Karpas-422 (cell line): ENCODE measurements around the gene FGF12. TPM values are rescaled to one million over a fixed set of nuclear protein-coding genes. Genes with fewer than 3 reads are reported as not detected.

Experiments used
- DNase-seq: peaks from one replicate; pipeline ENCODE4 v3.0.0-alpha.2; 2015
- H2AFZ ChIP-seq: fragments of 200-600 bp; sonication (generic); 2 replicates; pipeline ENCODE4 v1.6.1; 2014; ENCODE audit warnings: antibody characterized with exemption, low read length, mixed read lengths
- H3K27ac ChIP-seq: fragments of 200-600 bp; sonication (generic); 2 replicates; pipeline ENCODE4 v1.5.1; 2014; ENCODE audit warnings: mild to moderate bottlenecking, low read length, moderate library complexity
- H3K27me3 ChIP-seq: fragments of 200-600 bp; sonication (generic); 2 replicates; pipeline ENCODE4 v1.6.1; 2014; ENCODE audit warnings: low read length, mixed read lengths
- H3K36me3 ChIP-seq: fragments of 200-600 bp; sonication (generic); 2 replicates; pipeline ENCODE4 v1.6.1; 2014; ENCODE audit warnings: low read length, mixed read lengths; ENCODE audit not compliant: insufficient read depth
- H3K4me1 ChIP-seq: fragments of 200-600 bp; sonication (generic); 2 replicates; pipeline ENCODE4 v1.6.1; 2014; ENCODE audit warnings: mild to moderate bottlenecking, low read length, mixed read lengths
- H3K4me2 ChIP-seq: fragments of 200-600 bp; sonication (generic); 2 replicates; pipeline ENCODE4 v1.6.1; 2014; ENCODE audit warnings: low read length, low read depth, mild to moderate bottlenecking; ENCODE audit not compliant: poor library complexity, severe bottlenecking
- H3K4me3 ChIP-seq: fragments of 200-600 bp; sonication (generic); 2 replicates; pipeline ENCODE4 v1.5.1; 2014; ENCODE audit warnings: mild to moderate bottlenecking, antibody characterized with exemption, low read length, mixed read lengths
- H3K79me2 ChIP-seq: fragments of 200-600 bp; sonication (generic); 2 replicates; pipeline ENCODE4 v1.6.1; 2014; ENCODE audit warnings: mild to moderate bottlenecking, low read length, mixed read lengths
- H3K9ac ChIP-seq: fragments of 200-600 bp; sonication (generic); 2 replicates; pipeline ENCODE4 v1.6.0; 2014; ENCODE audit warnings: low read length
- H3K9me2 ChIP-seq: fragments of 200-600 bp; sonication (generic), shearing (Covaris generic); replicated peaks from 2 replicates; pipeline ENCODE4 v1.6.0; 2014; ENCODE audit warnings: mild to moderate bottlenecking, low read length, moderate library complexity; ENCODE audit not compliant: insufficient read depth
- H3K9me3 ChIP-seq: fragments of 300-700, 200-600 bp; sonication (generic); 2 replicates; pipeline ENCODE4 v1.6.1; 2014; ENCODE audit warnings: low read length, mixed read lengths
- H4K20me1 ChIP-seq: fragments of 200-600 bp; sonication (generic); 2 replicates; pipeline ENCODE4 v1.6.1; 2014; ENCODE audit warnings: mild to moderate bottlenecking, antibody characterized with exemption, low read length, low read depth; ENCODE audit not compliant: insufficient read depth
- total RNA-seq: library from RNA; depleted of rRNA; stranded (reverse); fragments of >200 nt; shearing (Covaris generic); gene quantifications from 2 replicates; pipeline ENCODE4 v1.2.3, GENCODE V29; 2014; ENCODE audit warnings: low replicate concordance

The FGF12 gene
- total RNA-seq, 1 experiment from 2014 or later: not detected

GRCh38 chr3:192128060-192128459, 599.3 kb downstream of the FGF12 start:
- Histone ChIP-seq H3K9me2 (no peaks in the 10 kb centered on the region), H4K20me1 (no peaks in the 10 kb centered on the region), H3K27ac (no peak overlapping the region), H3K36me3 (no peaks in the 10 kb centered on the region), H3K4me2 (no peak overlapping the region), H3K9me3 (no peaks in the 10 kb centered on the region), H3K27me3 (no peaks in the 10 kb centered on the region), H3K4me3 (no peak overlapping the region), H3K9ac (no peak overlapping the region), H3K4me1 (peaks cover 10% of the 10 kb centered on the region), H3K79me2 (no peaks in the 10 kb centered on the region), H2AFZ (no peak overlapping the region)
- no peak for DNase-seq

DNA sequence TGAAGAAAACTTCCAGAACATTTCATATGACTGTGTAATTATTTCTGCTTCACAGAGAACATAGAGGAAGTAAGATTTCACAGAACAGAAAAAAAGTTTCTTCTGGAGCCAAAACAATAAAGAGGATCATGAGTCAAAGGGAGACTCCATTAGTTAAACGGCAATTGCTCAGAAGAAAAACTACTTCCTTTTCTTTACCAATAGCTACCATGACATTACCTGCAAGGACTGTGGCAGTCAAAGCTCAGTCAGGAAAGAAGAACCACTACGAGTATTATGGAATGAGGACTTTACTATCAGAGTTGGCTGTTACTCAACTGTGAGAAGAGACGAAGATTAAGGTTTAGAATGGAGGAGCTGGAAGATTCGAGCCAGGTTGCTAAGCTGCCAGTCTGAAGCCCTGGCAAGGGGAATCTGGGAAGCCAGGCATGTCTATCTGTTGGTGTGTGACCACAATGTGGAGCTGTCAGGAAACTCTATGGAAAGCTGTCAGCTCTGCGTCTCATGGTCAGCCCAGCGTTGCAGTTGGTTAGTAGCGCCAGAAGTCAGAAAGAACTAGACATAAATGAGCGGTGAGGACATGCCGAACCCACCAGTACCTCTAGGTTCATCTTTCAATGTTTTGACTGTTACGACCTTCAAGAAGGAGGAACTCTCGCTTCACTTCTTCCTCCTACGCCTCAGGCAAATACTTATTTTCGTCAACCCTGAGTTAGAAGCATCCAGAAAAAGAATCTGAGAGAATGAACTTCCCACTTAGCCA, 604.3 kb downstream of the FGF12 start:
- no peaks in the 10 kb centered on the region for H3K79me2 ChIP-seq
- DNase-seq: peak; percentile 46
- no peak overlapping the region for H3K27ac ChIP-seq
- peak overlapping the region; percentile 3; the same call in 1 of the 2 replicates for H2AFZ ChIP-seq
- no peaks in the 10 kb centered on the region for H3K9me3 ChIP-seq
- no peaks in the 10 kb centered on the region for H3K9me2 ChIP-seq
- H3K4me3 ChIP-seq: no peak overlapping the region
- H4K20me1 ChIP-seq: no peaks in the 10 kb centered on the region
- peaks cover 9% of the 10 kb centered on the region for H3K4me1 ChIP-seq
- no peaks in the 10 kb centered on the region for H3K27me3 ChIP-seq
- peak overlapping the region; percentile 9 for H3K4me2 ChIP-seq
- no peak overlapping the region for H3K9ac ChIP-seq
- no peaks in the 10 kb centered on the region for H3K36me3 ChIP-seq

GRCh38 chr3:192121923-192122322, 605.4 kb downstream of the FGF12 start:
- Histone ChIP-seq H4K20me1 (no peaks in the 10 kb centered on the region), H2AFZ (no peak overlapping the region), H3K27ac (no peak overlapping the region), H3K4me1 (peaks cover 9% of the 10 kb centered on the region), H3K4me2 (no peak overlapping the region), H3K27me3 (no peaks in the 10 kb centered on the region), H3K36me3 (no peaks in the 10 kb centered on the region), H3K9me3 (no peaks in the 10 kb centered on the region), H3K9me2 (no peaks in the 10 kb centered on the region), H3K9ac (no peak overlapping the region), H3K4me3 (no peak overlapping the region), H3K79me2 (no peaks in the 10 kb centered on the region)
- no peak for DNase-seq

- no peaks in the 10 kb centered on the region for H3K36me3 ChIP-seq
- no peaks in the 10 kb centered on the region for H3K9me2 ChIP-seq
- no peak for DNase-seq
- no peak overlapping the region for H3K4me2 ChIP-seq
- H3K27me3 ChIP-seq: no peaks in the 10 kb centered on the region
- no peaks in the 10 kb centered on the region for H3K9me3 ChIP-seq
- no peaks in the 10 kb centered on the region for H4K20me1 ChIP-seq
- no peak overlapping the region for H2AFZ ChIP-seq
- no peaks in the 10 kb centered on the region for H3K4me1 ChIP-seq
- H3K9ac ChIP-seq: no peak overlapping the region
- no peak overlapping the region for H3K27ac ChIP-seq
- H3K79me2 ChIP-seq: no peaks in the 10 kb centered on the region
- H3K4me3 ChIP-seq: no peak overlapping the region
Measured at GRCh38 chr3:192108820-192109219, 618.5 kb downstream of the FGF12 start.

DNA sequence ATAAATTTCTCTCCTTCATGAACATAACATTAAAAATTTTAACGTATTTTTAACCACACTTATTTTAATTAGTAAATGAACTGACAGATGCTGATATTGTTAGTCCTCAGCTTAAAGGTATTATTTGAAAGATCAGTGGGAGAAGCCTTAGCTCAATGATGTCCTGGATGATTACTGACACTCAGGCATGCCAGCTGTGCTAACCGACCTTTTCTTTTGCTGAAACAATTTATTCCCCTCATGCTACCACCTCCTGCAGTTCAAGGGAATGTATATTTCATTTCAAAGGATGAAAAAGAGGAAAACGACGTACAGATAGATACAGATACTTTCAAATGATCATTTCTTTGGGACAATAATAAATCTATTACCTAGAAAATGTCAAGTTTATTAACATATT, 620.8 kb downstream of the FGF12 start:
- Histone ChIP-seq H3K4me2 (no peak overlapping the region), H3K9ac (no peak overlapping the region), H3K9me3 (no peaks in the 10 kb centered on the region), H4K20me1 (no peaks in the 10 kb centered on the region), H2AFZ (no peak overlapping the region), H3K36me3 (no peaks in the 10 kb centered on the region), H3K4me3 (no peak overlapping the region), H3K27ac (no peak overlapping the region), H3K4me1 (no peaks in the 10 kb centered on the region), H3K27me3 (no peaks in the 10 kb centered on the region), H3K79me2 (no peaks in the 10 kb centered on the region), H3K9me2 (no peaks in the 10 kb centered on the region)
- DNase-seq: no peak

DNA sequence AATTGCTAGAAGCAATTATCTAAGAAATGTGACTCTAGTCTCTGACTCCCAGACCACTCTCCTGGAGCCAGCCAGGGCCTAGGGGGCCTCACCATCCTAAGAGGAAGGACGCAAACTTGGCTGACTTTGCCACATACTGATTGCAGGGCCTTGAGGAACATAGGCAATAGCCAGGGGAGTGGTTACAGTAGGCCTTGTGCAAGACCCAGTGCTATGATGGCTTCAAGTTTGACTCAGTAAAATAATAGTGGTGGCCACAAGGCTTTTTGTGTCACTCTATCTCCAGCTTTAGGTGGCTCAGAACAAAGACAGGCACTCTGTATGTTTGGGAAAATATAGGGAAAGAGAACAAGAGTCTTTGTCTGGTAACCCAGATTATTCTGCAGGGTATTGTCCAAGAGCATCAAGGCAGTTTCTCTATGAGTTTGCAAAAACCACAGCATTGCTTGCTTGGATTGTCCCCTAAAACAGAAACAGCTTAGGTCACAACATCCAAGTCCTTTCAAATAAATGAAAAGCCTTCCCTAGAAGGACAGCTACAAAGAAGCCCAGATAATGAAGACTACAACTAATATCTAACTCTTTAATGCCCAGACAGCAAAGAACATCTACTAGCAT, 634.8 kb downstream of the FGF12 start:
- no peak overlapping the region for H3K4me3 ChIP-seq
- H3K4me1 ChIP-seq: peaks cover 9% of the 10 kb centered on the region
- no peak overlapping the region for H2AFZ ChIP-seq
- no peaks in the 10 kb centered on the region for H3K27me3 ChIP-seq
- no peak overlapping the region for H3K4me2 ChIP-seq
- no peak overlapping the region for H3K27ac ChIP-seq
- no peaks in the 10 kb centered on the region for H3K79me2 ChIP-seq
- no peaks in the 10 kb centered on the region for H3K9me2 ChIP-seq
- H3K36me3 ChIP-seq: no peaks in the 10 kb centered on the region
- no peak overlapping the region for H3K9ac ChIP-seq
- no peaks in the 10 kb centered on the region for H4K20me1 ChIP-seq
- DNase-seq: no peak
- no peaks in the 10 kb centered on the region for H3K9me3 ChIP-seq

GRCh38 chr3:192091831-192092230, 635.5 kb downstream of the FGF12 start:
- Histone ChIP-seq H3K27ac (no peak overlapping the region), H3K27me3 (no peaks in the 10 kb centered on the region), H4K20me1 (no peaks in the 10 kb centered on the region), H3K4me1 (peaks cover 9% of the 10 kb centered on the region), H2AFZ (no peak overlapping the region), H3K4me2 (no peak overlapping the region), H3K79me2 (no peaks in the 10 kb centered on the region), H3K9me3 (no peaks in the 10 kb centered on the region), H3K9me2 (no peaks in the 10 kb centered on the region), H3K36me3 (no peaks in the 10 kb centered on the region), H3K4me3 (no peak overlapping the region), H3K9ac (no peak overlapping the region)
- DNase-seq: no peak

DNA sequence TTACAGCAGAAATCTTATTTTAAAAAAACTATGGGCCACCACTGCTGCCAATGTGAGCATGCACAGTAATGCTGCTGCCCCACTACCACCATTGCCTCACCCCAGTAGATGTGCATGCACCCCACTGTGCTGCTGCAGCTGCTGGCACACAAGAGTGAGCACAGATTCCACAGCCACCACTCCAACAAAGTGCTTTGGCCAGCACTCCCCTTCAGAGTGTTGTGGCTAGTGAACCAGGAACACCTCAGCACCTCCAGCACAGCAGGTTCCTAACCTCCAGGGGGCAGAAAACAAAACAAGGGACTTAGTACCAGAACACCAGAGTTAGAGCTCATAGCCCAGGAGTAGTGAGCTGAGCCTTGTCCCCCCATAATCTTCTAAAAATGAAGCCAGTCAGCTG, 636.8 kb downstream of the FGF12 start:
- no peaks in the 10 kb centered on the region for H3K9me3 ChIP-seq
- no peak overlapping the region for H2AFZ ChIP-seq
- no peaks in the 10 kb centered on the region for H3K9me2 ChIP-seq
- H3K4me3 ChIP-seq: no peak overlapping the region
- no peak overlapping the region for H3K27ac ChIP-seq
- H3K4me1 ChIP-seq: peaks cover 9% of the 10 kb centered on the region
- H3K27me3 ChIP-seq: no peaks in the 10 kb centered on the region
- DNase-seq: peak; percentile 80
- H3K79me2 ChIP-seq: no peaks in the 10 kb centered on the region
- no peak overlapping the region for H3K9ac ChIP-seq
- H4K20me1 ChIP-seq: no peaks in the 10 kb centered on the region
- H3K4me2 ChIP-seq: no peak overlapping the region
- H3K36me3 ChIP-seq: no peaks in the 10 kb centered on the region
